Rectal smooth muscle tissue (tissue), 1 donor: ENCODE measurements around the gene SNRPA1.
"Not testable (repeated sequence)": the region's sequence is repeated elsewhere in the genome, so short reads cannot be mapped to it uniquely, and the experiment has no call there.

ENCODE experiments used
- H3K27ac ChIP-seq: one replicate; pipeline ENCODE4 v1.7.0; 2013; ENCODE audit warnings: low read depth, low read length, inconsistent platforms
- H3K27me3 ChIP-seq: one replicate; pipeline ENCODE4 v1.7.0; 2013; ENCODE audit warnings: low read length; ENCODE audit not compliant: control insufficient read depth, insufficient read depth
- H3K36me3 ChIP-seq: one replicate; pipeline ENCODE4 v1.7.0; 2013; ENCODE audit warnings: low read length; ENCODE audit not compliant: control insufficient read depth, insufficient read depth
- H3K4me1 ChIP-seq: one replicate; pipeline ENCODE4 v1.7.0; 2013; ENCODE audit warnings: low read length; ENCODE audit not compliant: control insufficient read depth, insufficient read depth
- H3K4me3 ChIP-seq: one replicate; pipeline ENCODE4 v1.7.0; 2013; ENCODE audit warnings: low read length
- H3K9ac ChIP-seq: one replicate; pipeline ENCODE4 v1.7.0; 2013; ENCODE audit warnings: low read length

Gene SNRPA1

GRCh38 chr15:101294731-101295606, at the start of gene SNRPA1:
TSS of gene SNRPA1 (minus strand) at chr15:101295248. CDS start at chr15:101295178, 70 bp downstream.
- Histone ChIP-seq H3K9ac (peak within 1 kb of the TSS; percentile 80), H3K4me1 (peaks cover 12% of the 10 kb centered on the region), H3K27me3 (no peaks in the 10 kb centered on the region), H3K36me3 (no peaks in the 10 kb centered on the region), H3K27ac (peak within 1 kb of the TSS; percentile 91), H3K4me3 (peak within 1 kb of the TSS; percentile 95)

GRCh38 chr15:101342056-101342455, 47.0 kb upstream of the SNRPA1 start:
- H3K27me3 ChIP-seq: no peaks in the 10 kb centered on the region
- no peaks in the 10 kb centered on the region for H3K36me3 ChIP-seq
- no peaks in the 10 kb centered on the region for H3K4me1 ChIP-seq
- H3K4me3 ChIP-seq: no peak overlapping the region
- no peak overlapping the region for H3K27ac ChIP-seq
- no peak overlapping the region for H3K9ac ChIP-seq

GRCh38 chr15:101338502-101339057, 43.5 kb upstream of the SNRPA1 start:
- Histone ChIP-seq H3K27me3 (no peaks in the 10 kb centered on the region), H3K36me3 (no peaks in the 10 kb centered on the region), H3K27ac (no peak overlapping the region), H3K4me3 (no peak overlapping the region), H3K4me1 (no peaks in the 10 kb centered on the region), H3K9ac (no peak overlapping the region)

- Histone ChIP-seq H3K27ac (no peak overlapping the region), H3K36me3 (no peaks in the 10 kb centered on the region), H3K4me3 (no peak overlapping the region), H3K9ac (no peak overlapping the region), H3K4me1 (no peaks in the 10 kb centered on the region), H3K27me3 (no peaks in the 10 kb centered on the region)
Observed at GRCh38 chr15:101337976-101338375, 42.9 kb upstream of the SNRPA1 start.

GRCh38 chr15:101333907-101334789, 39.1 kb upstream of the SNRPA1 start:
- H3K9ac ChIP-seq, H3K36me3 ChIP-seq, H3K27me3 ChIP-seq, H3K27ac ChIP-seq, H3K4me1 ChIP-seq, H3K4me3 ChIP-seq: not testable (repeated sequence)

- H3K4me3 ChIP-seq: no peak overlapping the region
- H3K27me3 ChIP-seq: no peaks in the 10 kb centered on the region
- H3K36me3 ChIP-seq: no peaks in the 10 kb centered on the region
- H3K4me1 ChIP-seq: no peaks in the 10 kb centered on the region
- no peak overlapping the region for H3K27ac ChIP-seq
- H3K9ac ChIP-seq: no peak overlapping the region
Observed at GRCh38 chr15:101332061-101332467, 37.0 kb upstream of the SNRPA1 start.

GRCh38 chr15:101329867-101330380, 34.9 kb upstream of the SNRPA1 start:
- Histone ChIP-seq H3K27ac (no peak overlapping the region), H3K4me1 (no peaks in the 10 kb centered on the region), H3K4me3 (no peak overlapping the region), H3K27me3 (no peaks in the 10 kb centered on the region), H3K9ac (no peak overlapping the region), H3K36me3 (no peaks in the 10 kb centered on the region)

- Histone ChIP-seq H3K27me3 (no peaks in the 10 kb centered on the region), H3K4me3 (no peak overlapping the region), H3K36me3 (no peaks in the 10 kb centered on the region), H3K27ac (no peak overlapping the region), H3K4me1 (no peaks in the 10 kb centered on the region), H3K9ac (no peak overlapping the region)
Observed at GRCh38 chr15:101329309-101329863, 34.3 kb upstream of the SNRPA1 start.

GRCh38 chr15:101328001-101328400, 33.0 kb upstream of the SNRPA1 start:
- Histone ChIP-seq H3K27me3 (no peaks in the 10 kb centered on the region), H3K36me3 (no peaks in the 10 kb centered on the region), H3K4me3 (no peak overlapping the region), H3K9ac (no peak overlapping the region), H3K27ac (no peak overlapping the region), H3K4me1 (no peaks in the 10 kb centered on the region)

GRCh38 chr15:101327147-101327740, 32.2 kb upstream of the SNRPA1 start:
- H3K36me3 ChIP-seq: no peaks in the 10 kb centered on the region
- H3K4me3 ChIP-seq: no peak overlapping the region
- no peak overlapping the region for H3K9ac ChIP-seq
- H3K27me3 ChIP-seq: no peaks in the 10 kb centered on the region
- H3K4me1 ChIP-seq: no peaks in the 10 kb centered on the region
- no peak overlapping the region for H3K27ac ChIP-seq

GRCh38 chr15:101326462-101327146, 31.6 kb upstream of the SNRPA1 start:
- no peaks in the 10 kb centered on the region for H3K27me3 ChIP-seq
- H3K36me3 ChIP-seq: no peaks in the 10 kb centered on the region
- no peak overlapping the region for H3K4me3 ChIP-seq
- no peaks in the 10 kb centered on the region for H3K4me1 ChIP-seq
- H3K27ac ChIP-seq: no peak overlapping the region
- no peak overlapping the region for H3K9ac ChIP-seq
